Activated CD8-positive, alpha-beta T cell treated with anti-CD3 and anti-CD28 coated beads, Interleukin-2, amount 10 ng/mL, durations not matched to agents 7 days and 5 days (primary cell): ENCODE measurements around the gene NFIA. TPM values are rescaled to one million over a fixed set of nuclear protein-coding genes. Genes with fewer than 3 reads are reported as not detected.
"Not testable (repeated sequence)": the region's sequence is repeated elsewhere in the genome, so short reads cannot be mapped to it uniquely, and the experiment has no call there.

Experiments used
- ATAC-seq: fragments of 150-1000 bp; cut with Tn5 transposase; one replicate; pipeline ENCODE4 v1.10.0; 2021; ENCODE audit warnings: moderate library complexity
- CTCF ChIA-PET: fragments of 350-600 bp; sonication (Branson Sonifier 250); formaldehyde crosslinking; loops from one replicate; lab custom pipeline; 2021; ENCODE audit warnings: antibody characterized with exemption; lab: Charles Lee
- POLR2A ChIA-PET: fragments of 350-600 bp; sonication (Branson Sonifier 250); formaldehyde crosslinking; loops from one replicate; lab custom pipeline; 2021; ENCODE audit warnings: antibody characterized with exemption; lab: Charles Lee
- DNase-seq: peaks from one replicate; pipeline ENCODE4 v3.0.0-alpha.2; 2020
- H3K27ac Mint-ChIP-seq: one replicate; pipeline ENCODE4 v1.8.0; 2021; ENCODE audit warnings: mild to moderate bottlenecking, mixed read lengths
- H3K27me3 Mint-ChIP-seq: one replicate; pipeline ENCODE4 v1.8.0; 2021; ENCODE audit warnings: low read depth, mixed read lengths
- H3K36me3 Mint-ChIP-seq: one replicate; pipeline ENCODE4 v1.8.0; 2021; ENCODE audit warnings: low read depth, mixed read lengths
- H3K4me1 Mint-ChIP-seq: one replicate; pipeline ENCODE4 v1.8.0; 2021; ENCODE audit warnings: low read depth, mixed read lengths
- H3K4me3 Mint-ChIP-seq: one replicate; pipeline ENCODE4 v1.8.0; 2021; ENCODE audit warnings: mild to moderate bottlenecking, mixed read lengths
- H3K9me3 Mint-ChIP-seq: one replicate; pipeline ENCODE4 v1.8.0; 2022; ENCODE audit warnings: mixed read lengths; ENCODE audit not compliant: insufficient read depth
- total RNA-seq, 2 experiments: library from RNA; stranded (reverse); gene quantifications; one replicate each; pipeline ENCODE4 v1.2.3, GENCODE V29; 2021

NFIA gene
- total RNA-seq, 2 experiments from 2014 or later: 0.66 to 0.78 TPM

DNA sequence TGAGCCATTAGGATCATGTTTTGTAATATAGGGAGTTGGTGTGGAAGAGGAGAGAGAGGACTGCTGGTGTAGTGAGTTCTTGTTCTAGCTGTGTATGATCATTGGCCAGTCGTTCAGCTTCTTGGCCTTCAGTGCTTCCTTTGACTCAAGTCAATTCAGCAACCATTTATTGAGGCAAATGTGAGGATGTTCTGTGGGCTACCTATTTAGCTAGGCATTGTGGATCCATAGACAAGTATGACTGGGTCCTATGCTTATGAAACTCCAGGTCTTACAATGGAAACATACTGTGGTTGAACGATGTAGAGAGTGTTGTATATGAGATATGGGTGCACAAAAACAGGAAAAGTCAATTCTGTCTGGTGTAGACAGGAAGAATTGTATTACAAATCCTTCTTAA is 41.7 kb downstream of the NFIA start:
- ChIA-PET CTCF (interaction anchor here (0.8 to 1.3 kb wide), 2 partner anchors 12 to 74 kb away, joined by 3 read pairs; no protein-coding TSS in a partner anchor), POLR2A (no interaction called here)
- Mint-ChIP-seq H3K4me1 (no peaks in the 10 kb centered on the region), H3K27me3 (peaks cover 2% of the 10 kb centered on the region), H3K4me3 (no peak overlapping the region), H3K27ac (no peak overlapping the region), H3K36me3 (no peaks in the 10 kb centered on the region), H3K9me3 (no peaks in the 10 kb centered on the region)
- ATAC-seq (no peak), DNase-seq (no peak)

DNA sequence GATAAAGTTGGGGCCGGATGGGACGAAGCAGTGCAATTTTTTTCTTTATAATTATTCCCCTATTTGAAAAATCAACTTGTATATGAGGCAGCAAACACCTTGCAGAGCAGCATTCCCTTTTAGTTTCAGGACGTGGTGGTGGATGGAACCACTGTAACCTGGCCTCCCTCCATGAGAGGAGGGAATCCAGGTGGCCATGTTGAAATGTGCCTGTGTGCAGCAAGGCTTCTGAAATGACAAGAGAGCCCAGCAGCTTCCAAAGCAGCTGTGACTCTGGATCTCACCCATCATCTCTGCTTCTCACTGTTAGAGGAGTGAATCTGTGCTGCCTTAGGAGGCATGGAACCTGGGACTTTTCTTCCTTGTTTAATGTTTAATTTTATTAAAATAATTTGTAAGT is 42.3 kb downstream of the NFIA start:
- Mint-ChIP-seq H3K27me3 (peaks cover 2% of the 10 kb centered on the region), H3K4me1 (no peaks in the 10 kb centered on the region), H3K27ac (no peak overlapping the region), H3K9me3 (no peaks in the 10 kb centered on the region), H3K36me3 (no peaks in the 10 kb centered on the region), H3K4me3 (no peak overlapping the region)
- no peak for ATAC-seq
- ChIA-PET CTCF (interaction anchor here (1.3 kb wide), 1 partner anchor 12 kb away, joined by 3 read pairs; no protein-coding TSS in a partner anchor), POLR2A (no interaction called here)
- no peak for DNase-seq

DNA sequence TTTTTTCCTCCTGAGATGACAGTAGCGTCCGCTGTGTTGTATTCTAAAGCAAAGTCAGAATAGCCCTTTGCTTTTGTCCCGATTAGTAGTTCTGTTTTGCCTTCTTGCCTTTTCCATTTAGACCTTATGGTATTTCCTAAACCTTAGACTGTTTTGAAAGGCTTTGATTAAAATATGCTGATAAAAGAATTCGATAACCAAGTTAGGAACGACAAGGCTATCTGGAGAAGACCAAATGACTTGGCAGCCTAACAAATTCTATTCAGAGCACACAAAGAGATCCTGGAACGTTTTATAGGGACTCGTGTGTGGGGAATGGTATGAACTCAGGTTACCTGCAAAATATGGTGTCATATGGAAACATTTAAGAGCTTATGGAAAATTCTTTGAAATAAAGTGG is 42.9 kb downstream of the NFIA start:
- H3K27ac Mint-ChIP-seq: no peak overlapping the region
- no peaks in the 10 kb centered on the region for H3K9me3 Mint-ChIP-seq
- ATAC-seq (no peak), DNase-seq (no peak)
- ChIA-PET CTCF (no interaction called here), POLR2A (no interaction called here)
- H3K27me3 Mint-ChIP-seq: peaks cover 2% of the 10 kb centered on the region
- no peak overlapping the region for H3K4me3 Mint-ChIP-seq
- H3K36me3 Mint-ChIP-seq: no peaks in the 10 kb centered on the region
- H3K4me1 Mint-ChIP-seq: no peaks in the 10 kb centered on the region

DNA sequence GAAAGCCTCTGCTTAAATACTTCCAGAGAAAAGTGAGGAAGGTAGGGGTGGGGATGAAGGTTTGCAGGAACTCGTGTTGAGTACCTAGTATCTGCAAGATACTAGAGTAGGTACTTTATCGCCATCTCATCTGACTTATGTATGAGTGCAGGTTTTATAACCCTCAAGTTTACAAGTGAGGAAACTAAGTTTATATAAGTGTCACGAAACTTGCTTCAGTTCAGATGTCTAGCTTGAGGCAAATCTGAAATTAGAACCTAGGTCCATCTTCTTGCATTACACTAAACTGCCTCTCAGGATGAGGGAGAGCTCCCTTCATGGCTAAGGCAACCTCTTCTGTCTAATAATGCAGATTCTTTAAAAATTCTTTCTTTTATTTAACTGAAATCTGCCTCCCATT is 43.5 kb downstream of the NFIA start:
- Mint-ChIP-seq H3K9me3 (no peaks in the 10 kb centered on the region), H3K27ac (no peak overlapping the region), H3K4me1 (no peaks in the 10 kb centered on the region), H3K27me3 (peaks cover 5% of the 10 kb centered on the region), H3K4me3 (no peak overlapping the region), H3K36me3 (no peaks in the 10 kb centered on the region)
- DNase-seq (no peak), ATAC-seq (no peak)
- POLR2A ChIA-PET: no interaction called here
- CTCF ChIA-PET: no interaction called here

DNA sequence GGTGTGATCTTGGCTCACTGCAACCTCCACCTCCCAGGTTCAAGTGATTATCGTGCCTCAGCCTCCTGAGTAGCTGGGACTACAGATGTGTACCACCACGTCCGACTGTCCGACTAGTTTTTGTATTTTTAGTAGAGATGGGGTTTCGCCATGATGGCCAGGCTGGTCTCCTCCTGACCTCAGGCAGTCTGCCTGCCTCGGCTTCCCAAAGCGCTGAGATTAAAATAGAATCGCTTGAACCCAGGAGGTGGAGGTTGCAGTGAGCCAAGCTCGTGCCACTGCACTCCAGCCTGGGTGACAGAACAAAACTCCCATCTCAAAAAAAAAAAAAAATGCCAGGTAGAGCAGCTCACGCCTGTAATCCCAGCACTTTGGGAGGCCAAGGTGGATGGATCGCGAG is 44.5 kb downstream of the NFIA start:
- POLR2A ChIA-PET, H3K9me3 Mint-ChIP-seq, CTCF ChIA-PET, H3K27me3 Mint-ChIP-seq, H3K4me1 Mint-ChIP-seq, DNase-seq, H3K4me3 Mint-ChIP-seq, ATAC-seq, H3K36me3 Mint-ChIP-seq, H3K27ac Mint-ChIP-seq: not testable (repeated sequence)

DNA sequence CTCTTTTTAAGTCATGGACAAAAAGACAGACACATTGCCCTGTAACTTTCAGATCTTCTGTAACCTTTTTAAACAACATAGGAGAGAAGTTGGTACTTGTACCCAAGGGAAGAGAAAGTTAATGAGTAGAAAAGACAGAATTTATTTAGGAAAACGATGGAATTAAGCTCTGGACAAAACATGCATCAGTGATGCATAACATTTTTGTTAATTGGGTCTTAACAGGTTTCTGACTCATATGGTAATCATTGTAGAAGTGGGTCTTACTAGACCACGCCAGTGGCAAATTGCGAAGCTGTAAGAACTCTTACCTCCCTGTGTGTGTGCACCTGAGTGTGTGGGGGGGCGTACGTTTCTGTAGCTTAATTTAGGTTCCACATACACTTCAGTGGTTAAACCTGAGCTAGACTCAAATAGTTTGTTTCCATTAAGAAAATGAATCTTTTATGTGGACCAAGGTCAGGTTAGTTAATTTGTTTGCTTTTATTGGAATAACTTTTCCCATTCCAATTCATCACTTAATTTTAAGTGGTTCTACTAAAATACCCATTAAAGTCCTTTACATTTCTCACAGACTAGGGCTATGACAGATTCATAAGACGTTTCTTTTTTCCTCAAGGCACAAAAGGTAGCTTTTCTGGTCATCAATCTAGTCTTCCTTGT is 48.1 kb downstream of the NFIA start:
- Mint-ChIP-seq H3K36me3 (no peaks in the 10 kb centered on the region), H3K9me3 (no peaks in the 10 kb centered on the region), H3K27ac (no peak overlapping the region), H3K4me1 (peaks cover 6% of the 10 kb centered on the region), H3K27me3 (peaks cover 5% of the 10 kb centered on the region), H3K4me3 (no peak overlapping the region)
- DNase-seq: no peak
- ChIA-PET POLR2A (no interaction called here), CTCF (no interaction called here)
- ATAC-seq: no peak

DNA sequence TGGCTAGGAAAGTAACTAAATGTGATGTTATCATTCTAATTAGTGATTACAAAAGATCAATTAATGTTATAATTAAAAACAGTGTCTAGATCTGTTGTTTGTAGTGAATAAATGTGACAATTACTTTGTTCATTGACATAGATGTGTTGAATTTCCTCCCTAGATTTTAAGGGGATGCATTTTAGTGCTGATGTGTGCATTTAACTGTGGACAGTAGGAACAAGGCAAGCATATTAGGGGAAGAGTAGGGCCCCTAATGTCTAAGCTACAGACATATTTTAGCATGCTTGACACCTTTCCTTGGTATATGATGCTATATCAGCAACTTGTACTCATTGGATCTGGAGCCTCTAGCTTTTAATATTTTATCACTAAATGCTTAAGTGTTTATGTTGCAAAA is 48.9 kb downstream of the NFIA start:
- Mint-ChIP-seq H3K36me3 (no peaks in the 10 kb centered on the region), H3K27ac (no peak overlapping the region), H3K4me3 (no peak overlapping the region), H3K9me3 (no peaks in the 10 kb centered on the region), H3K4me1 (peaks cover 6% of the 10 kb centered on the region), H3K27me3 (peaks cover 4% of the 10 kb centered on the region)
- POLR2A ChIA-PET: no interaction called here
- no peak for DNase-seq
- CTCF ChIA-PET: interaction anchor here (0.7 kb wide), 1 partner anchor 81 kb away, joined by 3 read pairs; no protein-coding TSS in a partner anchor
- no peak for ATAC-seq

DNA sequence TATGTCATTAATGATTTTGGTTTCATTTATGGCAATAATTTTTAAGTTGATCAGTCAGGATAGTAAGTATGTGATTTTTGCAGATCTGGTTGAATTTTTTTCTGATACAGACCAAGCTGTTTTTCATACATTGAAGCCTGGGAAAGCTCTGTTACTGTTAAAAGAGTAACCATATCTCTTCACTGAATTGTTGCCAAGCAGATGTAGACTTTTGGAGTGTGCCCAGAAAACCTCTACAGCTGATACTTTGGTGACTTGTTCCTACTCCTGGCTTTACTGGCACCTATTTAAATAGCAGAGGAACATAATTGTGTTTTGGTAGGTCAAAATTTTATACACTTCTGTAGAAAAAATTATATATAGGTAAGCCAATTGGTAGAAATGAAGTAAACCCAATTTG is 49.4 kb downstream of the NFIA start:
- no peak for ATAC-seq

DNA sequence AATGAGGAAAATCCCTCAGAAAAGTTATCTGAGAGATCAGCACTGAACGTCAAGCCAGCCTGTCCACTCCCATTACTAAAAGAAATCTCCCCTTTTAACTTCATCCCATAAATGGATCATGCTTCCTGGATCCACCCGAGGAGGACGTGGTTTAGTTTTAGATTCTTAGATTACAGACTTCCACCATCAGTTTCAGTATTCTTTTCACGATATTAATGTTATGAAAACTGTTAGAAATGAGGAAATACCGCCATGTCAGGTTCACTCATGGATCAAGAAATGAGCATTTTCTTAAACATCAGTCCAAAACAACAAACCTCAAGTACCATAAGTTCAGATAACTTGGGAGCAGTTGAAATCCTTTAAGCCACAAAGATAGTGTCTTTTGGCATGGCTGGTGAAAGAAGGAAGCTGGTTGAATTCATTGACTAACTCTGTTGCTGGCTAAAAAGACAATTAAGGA is 49.8 kb downstream of the NFIA start:
- Mint-ChIP-seq H3K9me3 (no peaks in the 10 kb centered on the region), H3K36me3 (no peaks in the 10 kb centered on the region), H3K4me1 (peaks cover 6% of the 10 kb centered on the region), H3K27ac (no peak overlapping the region), H3K4me3 (no peak overlapping the region), H3K27me3 (peaks cover 4% of the 10 kb centered on the region)
- ChIA-PET CTCF (interaction anchor here (0.7 kb wide), 1 partner anchor 82 kb away, joined by 3 read pairs; no protein-coding TSS in a partner anchor), POLR2A (no interaction called here)
- ATAC-seq (no peak), DNase-seq (no peak)

More for the DNA sequence above, 49.4 kb downstream of the NFIA start:
- H3K36me3 Mint-ChIP-seq: no peaks in the 10 kb centered on the region
- DNase-seq: no peak
- peaks cover 6% of the 10 kb centered on the region for H3K4me1 Mint-ChIP-seq
- ChIA-PET POLR2A (no interaction called here), CTCF (interaction anchor here (0.7 kb wide), 1 partner anchor 82 kb away, joined by 3 read pairs; no protein-coding TSS in a partner anchor)
- no peak overlapping the region for H3K4me3 Mint-ChIP-seq
- H3K9me3 Mint-ChIP-seq: no peaks in the 10 kb centered on the region
- peaks cover 4% of the 10 kb centered on the region for H3K27me3 Mint-ChIP-seq
- H3K27ac Mint-ChIP-seq: no peak overlapping the region

DNA sequence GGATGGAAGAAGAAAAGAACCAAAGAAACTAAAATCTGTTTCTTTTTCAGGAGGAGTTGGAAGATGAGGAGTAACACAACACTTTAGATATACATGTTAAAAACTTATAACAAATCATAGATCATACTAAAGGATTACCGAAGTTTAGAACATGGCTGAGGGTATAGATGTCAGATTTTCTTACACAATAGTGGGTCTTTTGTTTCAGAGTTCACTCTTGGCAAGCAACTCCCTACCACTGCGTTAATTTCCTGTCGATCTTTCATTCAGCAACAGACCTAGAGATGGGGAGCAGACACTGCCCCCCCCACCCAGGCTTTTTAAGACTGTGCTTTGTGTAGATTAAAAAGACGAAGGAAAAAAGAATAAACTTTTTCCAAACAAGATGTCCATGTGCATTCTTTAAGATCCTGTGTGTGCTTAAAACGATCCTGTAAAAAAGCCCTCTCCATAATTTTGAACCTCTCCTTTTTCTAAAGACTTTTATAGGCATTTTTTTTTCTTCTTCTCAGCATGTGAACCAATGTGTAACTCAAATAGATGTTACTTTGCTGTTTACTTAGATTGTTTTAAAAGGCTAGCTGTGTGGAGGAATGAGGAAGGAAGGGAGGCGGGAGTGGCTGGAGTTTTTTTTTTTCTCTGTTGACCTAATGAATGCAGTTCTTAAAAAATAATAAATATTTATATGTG is 50.4 kb downstream of the NFIA start:
- Mint-ChIP-seq H3K9me3 (no peaks in the 10 kb centered on the region), H3K4me3 (no peak overlapping the region), H3K27ac (no peak overlapping the region), H3K27me3 (peaks cover 4% of the 10 kb centered on the region), H3K4me1 (peaks cover 6% of the 10 kb centered on the region), H3K36me3 (no peaks in the 10 kb centered on the region)
- POLR2A ChIA-PET: no interaction called here
- DNase-seq (no peak), ATAC-seq (no peak)
- CTCF ChIA-PET: no interaction called here

DNA sequence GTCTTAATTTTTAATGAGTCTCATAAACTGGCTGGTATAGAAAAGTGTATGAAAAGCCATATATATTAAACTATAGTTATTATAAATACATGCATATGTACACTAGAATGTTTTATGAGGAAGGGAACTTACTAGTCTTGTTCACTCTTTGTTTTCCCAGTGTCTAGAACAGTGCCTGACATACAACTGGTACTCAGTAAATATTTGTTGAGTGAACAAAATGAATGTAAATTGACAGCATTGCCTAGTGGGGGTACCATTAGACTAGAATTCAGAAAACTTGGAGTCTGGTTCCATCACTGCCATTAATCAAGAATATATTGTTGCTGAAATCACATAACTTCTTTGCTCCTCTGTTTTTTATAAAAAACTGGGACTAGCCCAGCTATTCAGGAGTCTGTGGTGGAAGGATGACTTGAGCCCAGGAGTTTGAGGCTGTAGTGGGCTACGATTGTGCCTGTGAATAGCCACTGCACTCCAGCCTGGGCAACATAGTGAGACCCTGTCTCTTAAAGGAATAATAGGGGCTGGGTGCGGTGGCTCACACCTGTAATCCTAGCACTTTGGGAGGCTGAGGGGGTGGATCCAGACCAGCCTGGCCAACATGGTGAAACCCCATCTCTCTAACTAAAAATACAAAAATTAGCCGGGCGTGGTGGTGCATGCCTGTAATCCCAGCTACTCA is 51.1 kb downstream of the NFIA start:
- peaks cover 4% of the 10 kb centered on the region for H3K27me3 Mint-ChIP-seq
- CTCF ChIA-PET: no interaction called here

DNA sequence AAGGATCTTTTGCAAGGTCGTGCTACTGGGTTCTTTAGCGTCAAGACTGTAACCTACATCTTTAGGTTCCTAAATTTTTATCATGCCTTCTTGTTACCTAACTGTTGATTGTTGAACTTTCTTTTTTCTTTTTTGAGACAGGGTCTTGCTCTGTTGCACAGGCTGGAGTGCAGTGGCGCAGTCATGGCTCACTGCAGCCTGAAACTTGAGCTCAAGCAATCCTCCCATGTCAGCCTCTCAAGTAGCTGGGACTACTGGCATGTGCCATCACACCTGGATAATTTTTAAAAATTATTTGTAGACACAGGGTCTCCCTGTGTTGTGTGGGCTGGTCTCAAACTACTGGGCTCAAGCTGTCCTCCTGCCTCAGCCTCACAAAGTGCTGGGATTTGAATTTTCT is 52.9 kb downstream of the NFIA start:
- no peak overlapping the region for H3K4me3 Mint-ChIP-seq
- H3K27ac Mint-ChIP-seq: no peak overlapping the region
- no peak for ATAC-seq
- peaks cover 6% of the 10 kb centered on the region for H3K4me1 Mint-ChIP-seq
- no peaks in the 10 kb centered on the region for H3K36me3 Mint-ChIP-seq
- H3K9me3 Mint-ChIP-seq: no peaks in the 10 kb centered on the region
- peaks cover 4% of the 10 kb centered on the region for H3K27me3 Mint-ChIP-seq
- no peak for DNase-seq
- ChIA-PET POLR2A (no interaction called here), CTCF (no interaction called here)

More for the DNA sequence above, 51.1 kb downstream of the NFIA start:
- POLR2A ChIA-PET: no interaction called here
- ATAC-seq (no peak), DNase-seq (no peak)
- Mint-ChIP-seq H3K27ac (no peak overlapping the region), H3K9me3 (no peaks in the 10 kb centered on the region), H3K4me1 (peaks cover 6% of the 10 kb centered on the region), H3K4me3 (no peak overlapping the region), H3K36me3 (no peaks in the 10 kb centered on the region)
